Frontal cortex (tissue), 4 donors: ENCODE measurements around the gene ZFHX2. TPM values are rescaled to one million over a fixed set of nuclear protein-coding genes. Genes with fewer than 3 reads are reported as not detected.
"Not testable (repeated sequence)": the region's sequence is repeated elsewhere in the genome, so short reads cannot be mapped to it uniquely, and the experiment has no call there.

Experiments
- DNase-seq, 2 donors: peaks; one replicate each; pipeline ENCODE4 v3.0.0; 2012; ENCODE audit warnings: low spot score in 2 of 2
- FAIRE-seq: peaks from 2 replicates; lab custom pipeline; 2012; peaks lifted over from hg19 to GRCh38; lab: Jason Lieb, UNC
- total RNA-seq: library from RNA; depleted of rRNA; stranded (reverse); fragments of >200 nt; gene quantifications from one replicate; pipeline ENCODE4 v1.2.3, GENCODE V29; 2014
- donor health status: control.
- donor health status: control.
- donor health status: control.

ZFHX2 gene
- total RNA-seq, 1 donor from 2014 or later = 1.2 TPM

GRCh38 chr14:23546450-23547035 is 5.0 kb downstream of the ZFHX2 start:
- no peak for DNase-seq
- no peak for FAIRE-seq

- no peak for DNase-seq
- no peak for FAIRE-seq
Observed at GRCh38 chr14:23545740-23546365, 5.7 kb downstream of the ZFHX2 start.

GRCh38 chr14:23544511-23545447 is 6.8 kb downstream of the ZFHX2 start:
- DNase-seq = peak in 1 of 2 donors; percentile 48
- no peak for FAIRE-seq

- no peak for DNase-seq
- FAIRE-seq = no peak
Observed at GRCh38 chr14:23543403-23543802, 8.2 kb downstream of the ZFHX2 start.

- DNase-seq = no peak
- no peak for FAIRE-seq
Observed at GRCh38 chr14:23542261-23542660, 9.3 kb downstream of the ZFHX2 start.

- no peak for FAIRE-seq
- no peak for DNase-seq
Observed at GRCh38 chr14:23540141-23540469, 11.5 kb downstream of the ZFHX2 start.

GRCh38 chr14:23539248-23540140 is 12.1 kb downstream of the ZFHX2 start:
- no peak for FAIRE-seq
- peak; percentile 55 to 67 for DNase-seq

GRCh38 chr14:23538785-23539184 is 12.8 kb downstream of the ZFHX2 start:
- peak in 1 of 2 donors; percentile 50 for DNase-seq
- no peak for FAIRE-seq

- DNase-seq (no peak), FAIRE-seq (no peak)
Observed at GRCh38 chr14:23538050-23538718, 13.4 kb downstream of the ZFHX2 start.

GRCh38 chr14:23537351-23538049 is 14.1 kb downstream of the ZFHX2 start:
- no peak for FAIRE-seq
- DNase-seq = no peak

- not testable (repeated sequence) for FAIRE-seq, DNase-seq
Observed at GRCh38 chr14:23536906-23537305, 14.7 kb downstream of the ZFHX2 start.

GRCh38 chr14:23536494-23536893 is 15.1 kb downstream of the ZFHX2 start:
- DNase-seq = no peak
- FAIRE-seq = no peak

GRCh38 chr14:23535943-23536342 is 15.6 kb downstream of the ZFHX2 start:
- DNase-seq (no peak), FAIRE-seq (no peak)

- no peak for FAIRE-seq
- DNase-seq = no peak
Observed at GRCh38 chr14:23533652-23534435, 17.7 kb downstream of the ZFHX2 start.

GRCh38 chr14:23532658-23533057 is 18.9 kb downstream of the ZFHX2 start:
- DNase-seq (no peak), FAIRE-seq (no peak)

GRCh38 chr14:23531391-23531790 is 20.2 kb downstream of the ZFHX2 start:
- FAIRE-seq (no peak), DNase-seq (no peak)

GRCh38 chr14:23530375-23531055 is 21.1 kb downstream of the ZFHX2 start:
- no peak for FAIRE-seq
- no peak for DNase-seq
